OCI-LY1 (cell line): ENCODE results near the gene RALGPS1.

Experiments used
- EZH2 ChIP-seq: fragments of 200-600 bp; sonication (generic), shearing (Covaris generic); IDR thresholded peaks from 2 replicates; pipeline ENCODE4 v1.8.0; 2017; ENCODE audit warnings: borderline replicate concordance, mixed run types, mild to moderate bottlenecking, antibody characterized with exemption, low read length, moderate library complexity, mixed read lengths
- TF ChIP-seq, protein P1 (sequence below): fragments of 200-600 bp; sonication (generic), shearing (Covaris generic); IDR thresholded peaks from 2 replicates; pipeline ENCODE4 v1.5.1; 2017; ENCODE audit warnings: mild to moderate bottlenecking, antibody characterized with exemption, low read length, moderate library complexity, mixed read lengths

- TF ChIP-seq, protein P1, sequence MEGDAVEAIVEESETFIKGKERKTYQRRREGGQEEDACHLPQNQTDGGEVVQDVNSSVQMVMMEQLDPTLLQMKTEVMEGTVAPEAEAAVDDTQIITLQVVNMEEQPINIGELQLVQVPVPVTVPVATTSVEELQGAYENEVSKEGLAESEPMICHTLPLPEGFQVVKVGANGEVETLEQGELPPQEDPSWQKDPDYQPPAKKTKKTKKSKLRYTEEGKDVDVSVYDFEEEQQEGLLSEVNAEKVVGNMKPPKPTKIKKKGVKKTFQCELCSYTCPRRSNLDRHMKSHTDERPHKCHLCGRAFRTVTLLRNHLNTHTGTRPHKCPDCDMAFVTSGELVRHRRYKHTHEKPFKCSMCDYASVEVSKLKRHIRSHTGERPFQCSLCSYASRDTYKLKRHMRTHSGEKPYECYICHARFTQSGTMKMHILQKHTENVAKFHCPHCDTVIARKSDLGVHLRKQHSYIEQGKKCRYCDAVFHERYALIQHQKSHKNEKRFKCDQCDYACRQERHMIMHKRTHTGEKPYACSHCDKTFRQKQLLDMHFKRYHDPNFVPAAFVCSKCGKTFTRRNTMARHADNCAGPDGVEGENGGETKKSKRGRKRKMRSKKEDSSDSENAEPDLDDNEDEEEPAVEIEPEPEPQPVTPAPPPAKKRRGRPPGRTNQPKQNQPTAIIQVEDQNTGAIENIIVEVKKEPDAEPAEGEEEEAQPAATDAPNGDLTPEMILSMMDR: no peak
- TF ChIP-seq EZH2: no peak
Observed at GRCh38 chr9:127014910-127015540, 100.4 kb downstream of the RALGPS1 start.
